ENCODE results near the gene MYL6.
"Not testable (repeated sequence)": the region's sequence is repeated elsewhere in the genome, so short reads cannot be mapped to it uniquely, and the experiment has no call there.

MYL6 gene

GRCh38 chr12:56189918-56190694, 31.9 kb downstream of the MYL6 start:
- DNase-seq (ENCODE audit: low read depth): peak; percentile 68

DNA sequence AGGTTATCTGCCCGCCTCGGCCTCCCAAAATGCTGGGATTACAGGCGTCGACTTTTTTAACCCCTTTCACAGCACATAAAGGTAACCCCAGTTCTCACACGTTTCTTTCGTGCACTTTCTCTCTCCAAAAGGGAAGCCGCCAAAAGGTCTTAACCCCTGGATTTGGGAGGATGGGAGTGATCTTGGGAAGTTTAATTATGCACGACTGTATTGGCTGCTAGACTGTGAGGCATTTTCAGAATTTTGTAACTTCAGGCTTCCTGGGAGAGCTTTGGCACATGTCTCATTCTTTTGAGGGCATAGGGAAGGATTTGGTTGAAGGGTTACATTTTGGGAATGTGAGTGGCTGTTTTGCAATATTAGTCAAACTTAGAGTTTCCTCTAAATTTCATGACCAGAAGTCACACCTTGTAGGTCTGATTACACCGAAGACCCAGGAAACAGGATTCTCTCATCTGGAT, 32.6 kb downstream of the MYL6 start:
- DNase-seq (ENCODE audit: low read depth): no peak

- no peak for DNase-seq (ENCODE audit: low read depth)
Measured at GRCh38 chr12:56192582-56192981, 34.4 kb downstream of the MYL6 start.

GRCh38 chr12:56193025-56193578, 34.9 kb downstream of the MYL6 start:
- DNase-seq (ENCODE audit: low read depth): peak; percentile 69

GRCh38 chr12:56196818-56197550, 38.8 kb downstream of the MYL6 start:
- not testable (repeated sequence) for DNase-seq (ENCODE audit: low read depth)

DNA sequence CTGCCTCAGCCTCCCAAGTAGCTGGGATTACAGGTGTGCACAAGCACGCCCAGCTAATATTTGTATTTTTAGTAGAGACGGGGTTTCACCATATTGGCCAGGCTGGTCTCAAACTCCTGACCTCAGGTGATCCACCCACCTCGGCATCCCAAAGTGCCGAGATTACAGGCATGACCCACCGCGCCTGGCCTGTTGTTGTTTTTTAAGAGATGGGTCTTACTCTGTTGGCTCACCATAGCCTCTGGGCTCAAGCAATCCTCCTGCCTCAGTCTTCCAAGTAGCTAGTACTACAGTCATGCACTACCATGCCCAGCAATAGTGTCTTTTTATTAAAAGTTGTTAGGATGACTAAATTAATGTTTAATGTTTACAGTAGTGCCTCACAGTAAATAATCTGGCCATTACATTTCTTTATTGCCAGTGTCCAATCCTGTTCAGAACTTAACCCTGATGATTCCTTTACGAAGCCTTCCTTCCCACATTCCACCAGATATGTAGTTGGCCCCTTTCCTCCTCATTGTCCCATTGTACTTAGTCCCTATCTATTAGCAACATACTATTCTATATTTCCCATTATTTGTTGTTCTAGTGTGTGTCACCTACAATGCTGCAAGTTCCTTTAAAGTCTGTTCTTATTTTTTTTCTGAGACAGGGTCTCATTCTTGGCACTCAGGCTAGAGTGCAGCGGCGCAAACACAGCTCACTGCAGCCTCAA, 39.9 kb downstream of the MYL6 start:
- DNase-seq (ENCODE audit: low read depth): no peak

DNA sequence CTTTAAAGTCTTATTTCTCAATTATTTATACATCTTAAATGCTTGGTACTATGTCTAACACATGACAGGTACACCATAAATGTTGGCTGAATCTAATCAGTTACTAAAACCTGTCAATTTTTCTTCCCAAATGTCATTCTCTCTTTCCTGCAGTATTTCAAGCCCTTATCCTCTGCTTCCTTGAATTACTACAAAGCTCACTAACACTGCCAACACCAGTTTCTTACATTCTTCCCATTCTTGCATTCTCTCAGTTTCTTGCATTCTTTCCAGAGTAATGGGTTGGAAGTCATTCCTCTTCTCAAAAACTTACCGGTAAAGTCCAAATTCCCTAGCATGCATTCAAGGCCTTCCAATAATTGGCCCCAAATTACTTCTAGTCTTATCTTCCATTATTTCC, 40.7 kb downstream of the MYL6 start:
- no peak for DNase-seq (ENCODE audit: low read depth)

DNA sequence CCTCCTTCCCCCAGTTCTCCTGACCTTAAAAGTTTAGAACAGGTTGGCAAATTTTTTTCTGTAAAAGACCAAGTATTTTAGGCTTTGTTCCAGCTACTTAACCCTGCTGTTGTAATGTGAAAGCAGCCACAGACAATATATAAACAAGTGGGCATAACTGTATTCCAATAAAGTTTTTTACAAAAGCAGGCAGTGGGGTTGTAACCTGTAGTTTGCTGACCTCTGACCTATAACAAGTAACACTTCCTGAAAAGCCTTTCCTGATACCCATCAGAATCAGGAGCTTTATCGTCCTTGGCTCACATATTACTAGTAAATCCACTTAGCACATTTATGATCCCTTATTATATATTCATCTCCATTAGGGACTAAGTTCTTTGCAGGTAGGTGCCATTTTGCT, 44.2 kb downstream of the MYL6 start:
- DNase-seq (ENCODE audit: low read depth): no peak

DNA sequence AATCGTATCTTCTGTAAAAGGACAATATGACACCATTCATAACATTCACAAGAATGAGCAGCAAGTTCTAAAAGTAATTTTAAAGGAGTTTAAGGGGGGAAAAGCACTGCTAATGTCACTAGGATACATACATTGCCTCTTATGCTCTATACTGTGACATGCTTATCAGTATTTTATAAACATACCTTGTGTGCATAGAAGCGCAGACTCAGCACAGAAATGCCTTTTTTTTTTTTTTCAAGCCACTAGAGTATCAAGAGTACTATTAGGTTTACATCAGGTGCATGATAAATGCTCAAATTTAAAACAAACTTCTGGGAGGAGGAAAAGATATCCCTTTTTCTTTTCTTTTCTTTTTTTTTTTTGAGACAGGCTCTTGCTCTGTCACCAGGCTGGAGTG, 44.7 kb downstream of the MYL6 start:
- DNase-seq (ENCODE audit: low read depth): no peak

- no peak for DNase-seq (ENCODE audit: low read depth)
Measured at GRCh38 chr12:56204275-56204674, 46.1 kb downstream of the MYL6 start.

- DNase-seq (ENCODE audit: low read depth): no peak
Measured at GRCh38 chr12:56205445-56205844, 47.3 kb downstream of the MYL6 start.

DNA sequence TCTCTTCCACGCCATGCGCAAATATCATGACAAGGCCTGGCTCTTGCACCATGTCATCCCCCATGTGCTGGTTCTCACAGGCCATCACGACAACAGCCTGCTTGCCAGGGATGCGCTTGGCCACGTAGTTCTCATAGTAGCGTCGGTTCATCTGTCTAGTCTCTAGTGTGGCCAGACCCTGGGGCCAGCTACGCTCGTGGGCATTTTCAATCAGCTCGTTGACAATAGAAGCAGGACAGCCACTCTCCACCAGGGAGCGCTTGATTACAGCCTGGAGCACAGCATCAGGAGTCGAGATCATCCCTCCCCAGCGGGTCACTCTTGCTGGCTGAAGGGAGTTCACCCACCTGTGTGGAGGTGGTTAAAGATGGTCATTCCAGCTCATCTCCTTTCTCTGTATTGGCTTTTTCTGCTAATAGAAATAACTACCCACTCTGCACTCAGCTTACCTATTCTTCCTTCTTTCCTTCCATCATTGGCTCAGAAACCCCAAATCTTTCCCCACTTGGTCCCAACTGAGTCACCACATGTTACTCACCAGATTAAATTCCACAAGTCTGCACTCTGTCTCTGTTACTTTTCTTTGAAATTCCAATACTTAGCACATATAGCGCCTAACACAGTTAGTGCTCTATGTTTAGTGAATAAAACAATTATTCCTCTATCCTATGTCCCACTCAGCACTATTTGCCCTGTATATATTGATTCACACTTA, 48.5 kb downstream of the MYL6 start:
- no peak for DNase-seq (ENCODE audit: low read depth)

DNA sequence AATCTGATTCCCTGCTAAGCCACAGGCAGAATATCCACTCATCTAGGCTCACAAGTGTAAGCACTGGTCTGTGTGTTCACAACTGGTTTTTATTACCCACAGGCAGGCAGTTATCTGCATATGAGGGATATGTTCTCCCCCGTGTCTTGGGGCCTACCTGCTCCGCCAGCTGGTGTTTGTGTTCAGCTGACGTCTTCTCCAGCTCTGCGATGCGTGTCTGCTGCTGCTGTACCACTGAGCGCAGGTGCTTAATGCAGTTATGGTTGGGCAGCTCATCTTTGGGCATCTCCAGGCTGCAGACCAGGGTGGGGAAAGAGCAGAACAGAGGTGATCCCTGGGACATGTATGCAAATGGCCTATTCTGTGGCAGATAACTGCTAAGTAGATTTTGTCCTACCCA, 49.8 kb downstream of the MYL6 start:
- DNase-seq (ENCODE audit: low read depth): no peak
